Stimulated activated CD4-positive, alpha-beta T cell treated with anti-CD3 and anti-CD28 coated beads, Interleukin-2, amount 100 ng/mL, for 48 hours (primary cell): ENCODE results near the gene CAMKMT.

Experiments
- DNase-seq, 2 donors: peaks; one replicate each; pipeline ENCODE4 v3.0.0-alpha.2; 2020

CAMKMT gene

GRCh38 chr2:44361330-44362206, at the start of gene CAMKMT, which contains the start of gene PREPL:
Gene CAMKMT (plus strand): TSS chr2:44361947.
Gene PREPL (minus strand): TSS chr2:44361494. CDS start chr2:44346342, 15,152 bp downstream.
- DNase-seq, result peak; percentile 95 to 97

DNA sequence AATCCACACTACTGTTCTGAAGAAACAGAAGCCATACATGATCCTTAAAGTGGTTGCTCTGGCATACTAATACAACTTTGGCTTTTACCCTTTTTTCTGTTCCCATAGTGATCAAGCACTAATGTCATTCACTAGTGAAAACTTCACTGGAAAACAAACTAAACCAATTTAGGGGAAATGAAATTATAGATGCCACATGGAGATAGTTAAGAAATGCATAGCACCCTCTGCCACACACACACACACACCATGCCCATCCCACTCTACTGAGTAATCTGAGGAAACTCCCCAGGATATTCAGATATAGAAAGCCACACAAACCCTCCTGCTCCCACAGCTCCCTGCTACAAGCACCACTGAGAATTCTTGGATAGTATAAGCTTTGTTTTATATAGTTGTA, 47.4 kb upstream of the CAMKMT start:
- no peak for DNase-seq

DNA sequence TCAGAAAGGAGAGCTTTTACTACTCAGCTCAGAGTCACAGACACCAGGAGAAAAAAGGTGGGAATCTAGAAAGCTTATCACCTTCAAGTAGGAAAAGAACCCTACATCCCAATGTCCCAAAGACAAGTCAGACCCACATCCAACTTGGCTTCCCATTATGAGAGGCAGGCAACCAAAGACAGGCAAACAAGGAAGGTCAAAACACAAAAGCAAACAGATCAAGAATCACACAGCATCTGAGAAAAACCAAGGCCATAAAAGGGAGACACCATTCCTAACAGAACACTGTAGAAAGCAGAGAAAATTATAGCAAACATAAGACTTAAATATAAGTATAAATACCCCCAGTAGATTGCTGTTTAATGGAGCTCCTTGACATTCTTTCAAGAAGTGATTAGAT, 45.8 kb upstream of the CAMKMT start:
- no peak for DNase-seq

DNA sequence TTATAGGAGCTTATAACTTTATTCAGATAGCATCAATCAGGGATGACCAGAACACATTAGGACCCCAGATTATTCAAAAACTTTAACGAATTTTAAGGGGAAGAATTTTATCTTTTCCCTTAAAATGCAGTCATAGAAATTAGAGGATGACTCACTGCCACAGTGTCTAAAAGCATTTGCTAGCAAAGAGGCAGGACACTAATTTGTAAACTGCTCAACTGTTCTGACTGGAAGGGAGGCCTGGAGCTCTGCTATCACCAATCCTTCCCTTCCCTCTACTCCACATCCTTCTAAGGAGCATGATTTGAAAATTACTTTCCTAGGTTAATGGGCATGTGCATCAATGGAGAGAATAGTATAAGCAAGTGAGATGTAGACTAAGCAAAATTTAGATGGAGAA, 40.9 kb upstream of the CAMKMT start:
- DNase-seq, result no peak

DNA sequence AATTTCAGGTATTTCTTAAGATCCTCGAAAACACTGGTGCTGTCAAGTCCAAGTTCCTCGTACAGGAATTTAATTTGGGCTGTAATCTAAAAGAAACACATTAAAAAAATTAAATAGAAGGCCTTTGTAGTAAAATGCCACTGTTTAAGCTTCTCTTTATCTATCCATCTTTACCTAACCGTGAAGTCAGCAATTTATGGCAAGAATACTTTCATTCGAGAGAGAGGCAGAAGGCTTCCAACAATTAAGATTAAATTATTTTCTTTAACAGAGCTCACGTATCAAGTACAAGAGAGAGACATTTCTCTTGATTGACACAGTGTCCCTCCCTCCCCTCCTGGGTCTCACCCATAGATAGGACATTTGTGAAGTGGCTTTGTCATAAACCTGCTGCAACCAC, 40.4 kb upstream of the CAMKMT start:
- DNase-seq, result no peak

GRCh38 chr2:44324971-44325426, 36.7 kb upstream of the CAMKMT start:
- no peak for DNase-seq

- no peak for DNase-seq
These were observed 35.9 kb upstream of the CAMKMT start for GRCh38 chr2:44325897-44326296.

GRCh38 chr2:44326548-44327264, 35.0 kb upstream of the CAMKMT start:
- DNase-seq, result no peak

DNA sequence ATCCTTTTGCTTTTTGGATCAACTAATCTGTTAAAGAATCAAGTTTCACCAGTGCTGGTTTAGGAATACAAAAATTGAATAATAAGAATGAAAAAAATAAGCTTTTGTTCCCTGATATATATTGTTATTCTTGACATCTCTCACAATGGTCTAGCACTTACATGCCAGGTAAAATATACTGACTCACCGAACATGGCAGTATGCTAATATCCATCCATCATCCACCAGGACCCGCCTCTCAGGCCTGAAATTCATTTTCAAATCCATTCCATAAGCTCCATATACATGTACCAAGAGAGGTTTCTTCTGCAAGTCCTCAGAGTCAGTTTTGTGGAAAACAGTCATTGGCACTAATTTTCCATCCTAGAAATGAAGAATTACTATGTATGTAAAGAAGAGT, 33.0 kb upstream of the CAMKMT start:
- DNase-seq, result no peak

DNA sequence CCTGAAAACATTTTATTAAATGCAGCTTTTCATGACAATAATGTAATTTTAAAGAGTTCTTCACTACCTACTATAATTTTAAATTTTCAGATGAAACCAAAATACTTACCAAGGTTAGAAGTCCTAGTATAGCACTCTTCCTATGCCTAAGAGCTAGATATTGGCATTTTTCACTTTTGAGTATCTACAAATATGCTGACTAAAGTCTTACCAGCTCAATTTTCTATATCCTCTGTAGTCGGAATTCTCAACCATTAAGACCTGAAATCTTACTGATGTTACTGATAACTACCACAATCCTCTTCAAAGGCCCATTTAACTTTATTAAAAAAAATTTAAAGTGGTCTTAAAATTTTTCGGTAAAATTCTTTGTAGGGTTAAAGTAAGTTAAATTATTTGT, 32.4 kb upstream of the CAMKMT start:
- no peak for DNase-seq

DNA sequence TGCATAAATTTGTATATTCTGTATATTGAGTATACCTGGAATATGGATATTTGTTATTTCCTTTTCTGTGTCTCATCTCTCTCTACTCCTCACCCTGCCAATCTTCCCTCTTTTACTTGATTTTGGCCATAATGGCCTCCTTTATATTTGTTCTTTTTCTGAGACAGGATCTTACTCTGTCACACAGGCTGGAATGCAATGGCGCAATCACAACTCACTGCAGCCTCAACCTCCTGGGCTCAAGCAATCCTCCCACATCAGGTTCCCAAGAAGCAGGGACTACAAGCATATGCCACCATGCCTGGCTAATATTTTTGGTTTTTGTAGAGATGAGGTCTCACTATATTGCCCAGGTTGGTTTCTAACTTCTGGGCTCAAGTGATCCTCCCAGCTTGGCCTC, 30.9 kb upstream of the CAMKMT start:
- DNase-seq, result no peak

DNA sequence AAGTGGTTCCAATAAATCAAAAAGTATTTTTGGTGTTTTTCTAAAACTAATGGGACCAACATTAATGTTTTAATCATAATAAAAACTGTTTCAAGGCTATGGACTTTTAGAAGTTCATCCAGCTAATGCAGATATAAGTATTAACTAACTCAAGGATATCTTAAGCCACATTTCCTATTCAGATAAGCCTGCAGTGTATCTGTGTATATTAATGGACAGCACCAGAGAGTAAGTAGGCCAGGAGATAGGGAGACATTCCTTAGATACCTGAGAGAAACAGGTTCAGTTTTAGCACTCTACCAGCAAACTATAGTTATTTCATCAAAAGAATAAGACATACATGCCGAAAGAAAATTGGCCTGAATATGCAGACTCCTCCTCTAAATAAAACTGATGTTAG, 27.8 kb upstream of the CAMKMT start:
- no peak for DNase-seq

- DNase-seq, result no peak
These were observed 25.8 kb upstream of the CAMKMT start for GRCh38 chr2:44335806-44336538.

- DNase-seq, result no peak
These were observed 18.9 kb upstream of the CAMKMT start for GRCh38 chr2:44342854-44343253.

DNA sequence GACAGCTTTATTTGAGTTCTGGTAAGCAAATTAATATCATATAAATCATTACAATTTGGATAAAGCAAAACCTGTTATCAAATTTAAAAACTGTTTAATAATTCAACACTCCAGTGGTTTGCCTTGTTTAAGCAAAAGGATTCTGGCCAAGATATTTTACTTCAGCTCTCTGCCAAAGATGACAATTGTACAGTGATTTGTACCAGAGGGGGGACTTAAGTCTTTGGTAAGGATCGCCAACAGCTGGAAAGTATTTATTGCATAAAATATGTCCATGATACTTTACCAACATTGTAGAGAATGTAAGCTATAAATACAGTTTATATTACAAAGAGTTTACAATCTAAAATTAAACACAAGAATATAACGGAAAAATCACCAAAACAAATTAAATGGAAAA, 14.2 kb upstream of the CAMKMT start:
- DNase-seq, result no peak

- DNase-seq, result no peak
These were observed 13.3 kb upstream of the CAMKMT start for GRCh38 chr2:44348400-44348799.

- DNase-seq, result no peak
These were observed 12.2 kb upstream of the CAMKMT start for GRCh38 chr2:44349506-44349905.

DNA sequence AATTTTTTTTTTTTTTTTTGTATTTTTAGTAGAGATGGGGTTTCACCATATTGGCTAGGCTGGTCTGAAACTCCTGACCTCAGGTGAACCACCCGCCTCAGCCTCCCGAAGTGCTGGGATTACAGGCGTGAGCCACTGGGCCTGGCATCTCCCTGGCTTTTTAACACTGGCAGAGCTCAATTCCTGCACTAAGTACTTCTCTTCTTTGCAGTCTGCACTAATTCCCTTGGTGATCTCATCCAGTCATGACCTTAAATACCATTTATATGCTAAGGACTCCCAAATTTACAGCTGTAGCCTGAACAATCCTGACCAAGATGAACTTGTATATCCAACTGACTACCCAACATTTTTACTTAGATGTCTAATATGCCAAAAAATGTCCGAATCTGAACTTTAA, 10.7 kb upstream of the CAMKMT start:
- no peak for DNase-seq

- DNase-seq, result no peak
These were observed 10.1 kb upstream of the CAMKMT start for GRCh38 chr2:44351676-44352075.

GRCh38 chr2:44352510-44352909, 9.2 kb upstream of the CAMKMT start:
- no peak for DNase-seq

GRCh38 chr2:44354761-44355160, 7.0 kb upstream of the CAMKMT start:
- no peak for DNase-seq

DNA sequence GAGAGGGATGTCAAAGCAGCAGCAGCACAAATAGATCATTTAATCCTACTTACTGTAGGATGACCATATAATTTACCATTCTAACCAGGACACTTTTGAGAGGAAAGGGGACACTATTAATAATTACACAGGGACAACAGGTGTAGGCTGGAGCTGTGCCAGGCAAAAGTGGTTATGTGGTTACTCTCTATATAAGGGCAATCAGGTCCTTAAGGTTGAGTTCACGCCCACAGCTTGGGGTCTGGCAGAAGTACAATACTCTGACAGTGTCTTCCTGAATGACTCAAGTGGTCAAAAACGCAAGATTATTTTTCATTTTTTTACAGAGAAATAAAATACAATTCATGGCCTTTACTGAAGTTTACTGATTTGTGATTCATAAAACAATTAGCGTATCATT, 3.2 kb upstream of the CAMKMT start:
- DNase-seq, result peak in 1 of 2 donors; percentile 32

GRCh38 chr2:44360749-44361329, 908 bp upstream of the CAMKMT start:
- DNase-seq, result peak in 1 of 2 donors; percentile 3
